HEK293T (cell line): ENCODE results near the gene LIPG.

Experiments used
- BHLHE40 ChIP-seq: fragments of 450-650 bp; IDR thresholded peaks from 2 replicates; pipeline ENCODE4 v1.6.1; 2016; ENCODE audit warnings: mild to moderate bottlenecking, moderate library complexity, borderline replicate concordance
- CTBP1 ChIP-seq: fragments of 450-650 bp; IDR thresholded peaks from 2 replicates; pipeline ENCODE4 v1.6.1; 2016; ENCODE audit warnings: borderline replicate concordance
- ELF4 ChIP-seq: fragments of 450-650 bp; IDR thresholded peaks from 2 replicates; pipeline ENCODE4 v1.6.1; 2017; ENCODE audit warnings: antibody characterized with exemption
- FOXA1 ChIP-seq: fragments of 450-650 bp; IDR thresholded peaks from 2 replicates; pipeline ENCODE4 v1.6.1; 2016; ENCODE audit warnings: mild to moderate bottlenecking
- FOXM1 ChIP-seq: fragments of 450-650 bp; IDR thresholded peaks from 2 replicates; pipeline ENCODE4 v1.6.1; 2017; ENCODE audit warnings: mild to moderate bottlenecking, borderline replicate concordance
- HDGF ChIP-seq: fragments of 450-650 bp; IDR thresholded peaks from 2 replicates; pipeline ENCODE4 v1.6.1; 2017; ENCODE audit warnings: antibody characterized with exemption, borderline replicate concordance
- LEF1 ChIP-seq: fragments of 450-650 bp; IDR thresholded peaks from 2 replicates; pipeline ENCODE4 v1.6.1; 2017; ENCODE audit warnings: mild to moderate bottlenecking, borderline replicate concordance
- NFRKB ChIP-seq: fragments of 450-650 bp; IDR thresholded peaks from 2 replicates; pipeline ENCODE4 v1.6.1; 2016; ENCODE audit warnings: mild to moderate bottlenecking, moderate library complexity
- SP1 ChIP-seq: fragments of 450-650 bp; IDR thresholded peaks from 2 replicates; pipeline ENCODE4 v1.6.1; 2017
- SUZ12 ChIP-seq: fragments of 450-650 bp; IDR thresholded peaks from 2 replicates; pipeline ENCODE4 v1.6.1; 2016; ENCODE audit warnings: mild to moderate bottlenecking
- TARDBP ChIP-seq: fragments of 450-650 bp; IDR thresholded peaks from 2 replicates; pipeline ENCODE4 v1.6.1; 2016
- ZNF384 ChIP-seq: fragments of 450-650 bp; IDR thresholded peaks from 2 replicates; pipeline ENCODE4 v1.6.1; 2016
- TF ChIP-seq, protein P1 (sequence below): fragments of 450-650 bp; IDR thresholded peaks from 2 replicates; pipeline ENCODE4 v1.6.1; 2016

- TF ChIP-seq FOXM1: no peak
- TF ChIP-seq, protein P1, sequence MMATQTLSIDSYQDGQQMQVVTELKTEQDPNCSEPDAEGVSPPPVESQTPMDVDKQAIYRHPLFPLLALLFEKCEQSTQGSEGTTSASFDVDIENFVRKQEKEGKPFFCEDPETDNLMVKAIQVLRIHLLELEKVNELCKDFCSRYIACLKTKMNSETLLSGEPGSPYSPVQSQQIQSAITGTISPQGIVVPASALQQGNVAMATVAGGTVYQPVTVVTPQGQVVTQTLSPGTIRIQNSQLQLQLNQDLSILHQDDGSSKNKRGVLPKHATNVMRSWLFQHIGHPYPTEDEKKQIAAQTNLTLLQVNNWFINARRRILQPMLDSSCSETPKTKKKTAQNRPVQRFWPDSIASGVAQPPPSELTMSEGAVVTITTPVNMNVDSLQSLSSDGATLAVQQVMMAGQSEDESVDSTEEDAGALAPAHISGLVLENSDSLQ: no peak
- TF ChIP-seq BHLHE40: no peak
- no peak for TF ChIP-seq NFRKB
- TF ChIP-seq SUZ12: no peak
- TF ChIP-seq FOXA1: no peak
- no peak for TF ChIP-seq ELF4
- no peak for TF ChIP-seq TARDBP
- TF ChIP-seq LEF1: no peak
- no peak for TF ChIP-seq SP1
- TF ChIP-seq ZNF384: no peak
- TF ChIP-seq HDGF: no peak
- no peak for TF ChIP-seq CTBP1
Observed at GRCh38 chr18:49563130-49563540, 1.3 kb downstream of the LIPG start.
